Measurements from ENCODE around the gene MNAT1.
A peak's percentile ranks its signal among the peaks of the same experiment; 100 is the strongest.

MNAT1 gene

GRCh38 chr14:60736494-60736893 is 1.9 kb downstream of the MNAT1 start:
- peak overlapping the region; percentile 83 for H3K4me3 ChIP-seq (replicated peaks; ENCODE audit: low read depth, low read length)
- TF ChIP-seq, protein P1, sequence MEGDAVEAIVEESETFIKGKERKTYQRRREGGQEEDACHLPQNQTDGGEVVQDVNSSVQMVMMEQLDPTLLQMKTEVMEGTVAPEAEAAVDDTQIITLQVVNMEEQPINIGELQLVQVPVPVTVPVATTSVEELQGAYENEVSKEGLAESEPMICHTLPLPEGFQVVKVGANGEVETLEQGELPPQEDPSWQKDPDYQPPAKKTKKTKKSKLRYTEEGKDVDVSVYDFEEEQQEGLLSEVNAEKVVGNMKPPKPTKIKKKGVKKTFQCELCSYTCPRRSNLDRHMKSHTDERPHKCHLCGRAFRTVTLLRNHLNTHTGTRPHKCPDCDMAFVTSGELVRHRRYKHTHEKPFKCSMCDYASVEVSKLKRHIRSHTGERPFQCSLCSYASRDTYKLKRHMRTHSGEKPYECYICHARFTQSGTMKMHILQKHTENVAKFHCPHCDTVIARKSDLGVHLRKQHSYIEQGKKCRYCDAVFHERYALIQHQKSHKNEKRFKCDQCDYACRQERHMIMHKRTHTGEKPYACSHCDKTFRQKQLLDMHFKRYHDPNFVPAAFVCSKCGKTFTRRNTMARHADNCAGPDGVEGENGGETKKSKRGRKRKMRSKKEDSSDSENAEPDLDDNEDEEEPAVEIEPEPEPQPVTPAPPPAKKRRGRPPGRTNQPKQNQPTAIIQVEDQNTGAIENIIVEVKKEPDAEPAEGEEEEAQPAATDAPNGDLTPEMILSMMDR (IDR thresholded peaks at IDR 0.05; ENCODE audit: low read length, missing control alignments), result no peak
- DNase-seq (ENCODE audit: low read depth), result peak; percentile 75

DNA sequence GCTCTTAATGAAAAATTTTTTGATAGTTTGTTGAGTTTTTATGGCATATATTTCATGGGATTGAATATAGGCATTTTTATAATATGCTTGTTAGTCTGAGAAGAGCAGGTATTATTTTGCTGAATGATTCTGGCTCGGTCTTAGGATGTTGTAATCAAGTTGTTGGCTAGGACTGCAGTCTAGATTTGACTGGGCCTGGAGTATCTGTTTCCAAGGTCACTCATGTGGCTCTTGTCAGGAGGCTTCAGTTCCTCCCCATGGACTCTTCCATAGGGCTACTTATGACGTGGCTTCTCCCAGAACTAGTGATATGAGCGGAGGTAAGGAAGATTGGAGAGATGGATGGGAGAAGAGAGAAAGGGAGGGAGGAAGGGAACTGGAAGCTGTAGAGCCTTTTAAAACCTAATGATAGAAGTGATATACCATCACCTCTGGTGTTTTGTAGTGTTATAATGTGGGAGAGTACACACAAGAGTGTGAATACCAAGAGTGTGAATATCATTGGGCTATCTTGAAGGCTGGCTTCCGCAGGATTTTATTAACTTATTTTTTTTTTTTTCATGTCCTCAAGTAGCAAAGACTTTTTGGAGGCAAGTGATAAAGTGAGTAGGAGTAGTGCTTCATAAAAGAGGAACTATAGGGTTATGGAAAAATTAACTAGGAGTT is 4.4 kb downstream of the MNAT1 start:
- peak; percentile 26 for DNase-seq (ENCODE audit: low read depth)
- TF ChIP-seq, protein P1 (IDR thresholded peaks at IDR 0.05; ENCODE audit: low read length, missing control alignments), result no peak
- no peak overlapping the region for H3K4me3 ChIP-seq (replicated peaks; ENCODE audit: low read depth, low read length)

GRCh38 chr14:60744566-60744965 is 10.0 kb downstream of the MNAT1 start:
- TF ChIP-seq, protein P1 (IDR thresholded peaks at IDR 0.05; ENCODE audit: low read length, missing control alignments), result no peak
- DNase-seq (ENCODE audit: low read depth), result no peak
- H3K4me3 ChIP-seq (replicated peaks; ENCODE audit: low read depth, low read length), result no peak overlapping the region

DNA sequence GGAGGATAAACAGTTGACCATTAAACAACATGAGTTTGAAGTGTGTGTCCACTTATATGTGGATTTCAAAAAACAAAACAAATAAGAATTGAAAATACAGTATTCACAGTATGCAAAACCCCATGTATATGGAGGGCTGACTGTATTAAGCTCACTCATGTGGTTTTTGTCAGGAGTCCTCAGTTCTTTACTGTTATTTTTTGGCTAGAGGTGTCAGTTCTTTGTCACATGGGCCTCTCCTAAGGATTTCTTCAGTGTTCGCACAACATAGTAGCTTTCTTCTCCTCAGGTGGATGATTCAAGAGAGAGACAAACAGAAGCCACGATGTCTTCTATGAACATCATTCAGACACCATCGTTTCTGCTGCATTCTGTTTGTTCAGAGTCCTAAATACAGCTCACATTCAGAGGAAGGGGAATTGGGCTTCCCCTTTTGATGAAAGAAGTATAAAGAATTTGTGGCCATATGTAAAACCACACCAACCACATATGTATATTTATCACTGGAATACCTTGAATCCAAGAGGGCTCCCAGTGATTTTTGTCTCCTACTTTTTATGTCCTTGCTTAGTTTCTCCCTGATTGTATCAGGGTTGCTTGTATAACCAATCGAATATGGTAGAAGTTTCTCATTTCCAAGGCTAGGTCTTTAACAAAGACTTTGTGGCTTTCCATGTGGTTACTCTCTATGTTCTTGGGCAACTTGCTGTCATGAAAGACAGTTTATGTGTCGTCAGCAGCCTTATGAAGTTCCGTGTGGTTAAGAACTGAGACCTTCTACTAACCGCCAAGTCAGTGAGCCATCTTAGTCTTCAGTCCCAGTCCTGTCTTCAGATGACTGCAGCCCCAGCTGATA is 18.9 kb downstream of the MNAT1 start:
- TF ChIP-seq, protein P1 (IDR thresholded peaks at IDR 0.05; ENCODE audit: low read length, missing control alignments), result no peak
- no peak for DNase-seq (ENCODE audit: low read depth)
- H3K4me3 ChIP-seq (replicated peaks; ENCODE audit: low read depth, low read length), result no peak overlapping the region

- H3K4me3 ChIP-seq (replicated peaks; ENCODE audit: low read depth, low read length), result no peak overlapping the region
- TF ChIP-seq, protein P1 (IDR thresholded peaks at IDR 0.05; ENCODE audit: low read length, missing control alignments), result no peak
- DNase-seq (ENCODE audit: low read depth), result peak; percentile 14
Observed at GRCh38 chr14:60756847-60757246, 22.3 kb downstream of the MNAT1 start.

- TF ChIP-seq, protein P1 (IDR thresholded peaks at IDR 0.05; ENCODE audit: low read length, missing control alignments), result no peak
- no peak overlapping the region for H3K4me3 ChIP-seq (replicated peaks; ENCODE audit: low read depth, low read length)
- peak; percentile 63 for DNase-seq (ENCODE audit: low read depth)
Observed at GRCh38 chr14:60757567-60758002, 23.0 kb downstream of the MNAT1 start.
